Coronary artery (tissue), 2 donors: ENCODE results near the gene KCTD16.

Experiments used
- DNase-seq: peaks from one replicate; pipeline ENCODE4 v3.0.0-alpha.2; 2017; ENCODE audit warnings: low spot score
- H3K27ac ChIP-seq, 2 donors: fragments of 200-600 bp; sonication (generic); one replicate each; pipeline ENCODE4 v1.5.1; 2016 to 2019
- H3K4me3 ChIP-seq: fragments of 200-600 bp; sonication (generic); 2 replicates; pipeline ENCODE4 v1.5.1; 2016; ENCODE audit warnings: mild to moderate bottlenecking, moderate library complexity
- TF ChIP-seq, protein P1 (sequence below): fragments of 200-600 bp; sonication (generic); IDR thresholded peaks from one replicate; pipeline ENCODE4 v1.5.1; 2019; ENCODE audit warnings: antibody characterized with exemption

Gene KCTD16

GRCh38 chr5:144187699-144188294, 17.1 kb downstream of the KCTD16 start:
- DNase-seq: no peak
- TF ChIP-seq, protein P1, sequence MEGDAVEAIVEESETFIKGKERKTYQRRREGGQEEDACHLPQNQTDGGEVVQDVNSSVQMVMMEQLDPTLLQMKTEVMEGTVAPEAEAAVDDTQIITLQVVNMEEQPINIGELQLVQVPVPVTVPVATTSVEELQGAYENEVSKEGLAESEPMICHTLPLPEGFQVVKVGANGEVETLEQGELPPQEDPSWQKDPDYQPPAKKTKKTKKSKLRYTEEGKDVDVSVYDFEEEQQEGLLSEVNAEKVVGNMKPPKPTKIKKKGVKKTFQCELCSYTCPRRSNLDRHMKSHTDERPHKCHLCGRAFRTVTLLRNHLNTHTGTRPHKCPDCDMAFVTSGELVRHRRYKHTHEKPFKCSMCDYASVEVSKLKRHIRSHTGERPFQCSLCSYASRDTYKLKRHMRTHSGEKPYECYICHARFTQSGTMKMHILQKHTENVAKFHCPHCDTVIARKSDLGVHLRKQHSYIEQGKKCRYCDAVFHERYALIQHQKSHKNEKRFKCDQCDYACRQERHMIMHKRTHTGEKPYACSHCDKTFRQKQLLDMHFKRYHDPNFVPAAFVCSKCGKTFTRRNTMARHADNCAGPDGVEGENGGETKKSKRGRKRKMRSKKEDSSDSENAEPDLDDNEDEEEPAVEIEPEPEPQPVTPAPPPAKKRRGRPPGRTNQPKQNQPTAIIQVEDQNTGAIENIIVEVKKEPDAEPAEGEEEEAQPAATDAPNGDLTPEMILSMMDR: no peak
- Histone ChIP-seq H3K27ac (no peak overlapping the region), H3K4me3 (no peak overlapping the region)

GRCh38 chr5:144189800-144190429, 19.2 kb downstream of the KCTD16 start:
- no peak for DNase-seq
- no peak overlapping the region for H3K27ac ChIP-seq
- TF ChIP-seq, protein P1: no peak
- H3K4me3 ChIP-seq: no peak overlapping the region

GRCh38 chr5:144191531-144191930, 20.9 kb downstream of the KCTD16 start:
- DNase-seq: no peak
- H3K4me3 ChIP-seq: no peak overlapping the region

GRCh38 chr5:144191998-144192397, 21.3 kb downstream of the KCTD16 start:
- TF ChIP-seq, protein P1: no peak
- Histone ChIP-seq H3K27ac (no peak overlapping the region), H3K4me3 (no peak overlapping the region)
- DNase-seq: no peak

More at GRCh38 chr5:144191531-144191930, 20.9 kb downstream of the KCTD16 start:
- TF ChIP-seq, protein P1: no peak
- H3K27ac ChIP-seq: no peak overlapping the region

GRCh38 chr5:144192661-144193060, 22.0 kb downstream of the KCTD16 start:
- Histone ChIP-seq H3K27ac (no peak overlapping the region), H3K4me3 (no peak overlapping the region)
- no peak for DNase-seq
- TF ChIP-seq, protein P1: no peak

DNA sequence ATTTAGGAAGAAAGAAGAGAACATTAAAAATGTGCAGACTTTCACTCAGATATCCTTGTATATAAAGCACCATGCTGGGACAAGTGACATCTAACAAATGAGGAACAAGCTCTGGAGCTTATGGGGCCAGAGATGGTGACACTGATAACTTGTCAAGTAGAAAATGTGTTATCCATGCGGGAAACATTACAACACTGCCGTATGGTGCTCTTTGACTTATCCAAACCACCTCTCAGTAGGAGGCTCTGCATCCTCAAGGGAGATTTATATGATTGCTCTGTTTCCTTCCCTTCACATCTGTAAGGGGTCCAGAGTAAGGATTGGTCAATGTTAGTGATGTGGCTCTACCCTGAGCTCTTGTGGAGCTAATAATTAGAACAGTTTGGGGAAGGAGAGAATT, 23.5 kb downstream of the KCTD16 start:
- H3K4me3 ChIP-seq: no peak overlapping the region
- H3K27ac ChIP-seq: no peak overlapping the region
- no peak for DNase-seq
- TF ChIP-seq, protein P1: no peak

- TF ChIP-seq, protein P1: no peak
- Histone ChIP-seq H3K27ac (no peak overlapping the region), H3K4me3 (no peak overlapping the region)
- no peak for DNase-seq
These were observed 24.8 kb downstream of the KCTD16 start for GRCh38 chr5:144195448-144195847.
